Naive thymus-derived CD4-positive, alpha-beta T cell (primary cell): Measurements from ENCODE around the gene SATL1. TPM values are rescaled to one million over a fixed set of nuclear protein-coding genes. Genes with fewer than 3 reads are reported as not detected.
"Not testable (repeated sequence)": the region's sequence is repeated elsewhere in the genome, so short reads cannot be mapped to it uniquely, and the experiment has no call there.

Experiments used
- ATAC-seq: fragments of 150-1000 bp; cut with Tn5 transposase; 2 replicates; pipeline ENCODE4 v1.10.0; 2021; ENCODE audit warnings: mild to moderate bottlenecking, moderate library complexity
- CTCF ChIA-PET: fragments of 350-600 bp; sonication (Branson Sonifier 250); formaldehyde crosslinking; loops from one replicate; lab custom pipeline; 2021; ENCODE audit warnings: antibody characterized with exemption; lab: Charles Lee
- POLR2A ChIA-PET: fragments of 350-600 bp; sonication (Branson Sonifier 250); formaldehyde crosslinking; loops from one replicate; lab custom pipeline; 2021; ENCODE audit warnings: antibody characterized with exemption, inconsistent platforms; lab: Charles Lee
- DNase-seq, 9 donors: peaks; one replicate each; pipeline versions ENCODE4 v3.0.0 to v3.0.0-alpha.2; 2020 to 2022; ENCODE audit warnings: mixed read lengths in 1 of 9
- H3K27ac ChIP-seq: one replicate; pipeline ENCODE4 v1.7.0; 2013; ENCODE audit warnings: mild to moderate bottlenecking, low read depth, low read length, moderate library complexity
- H3K27me3 ChIP-seq, 2 donors: one replicate each; pipeline ENCODE4 v1.7.0; 2013; ENCODE audit warnings: low read length in 2 of 2, mild to moderate bottlenecking in 2 of 2, moderate library complexity in 2 of 2; ENCODE audit not compliant: control insufficient read depth in 2 of 2, insufficient read depth in 2 of 2
- H3K36me3 ChIP-seq, 3 experiments: 1 replicate in 2 of 3; 2 replicates in 1 of 3; pipeline ENCODE4 v1.7.0; 2013; ENCODE audit warnings: low read length in 3 of 3, mild to moderate bottlenecking in 3 of 3, moderate library complexity in 1 of 3; ENCODE audit not compliant: insufficient read depth in 3 of 3, control insufficient read depth in 2 of 3
- H3K4me1 ChIP-seq, 2 donors: one replicate each; pipeline ENCODE4 v1.7.0; 2013; ENCODE audit warnings: low read length in 2 of 2, mild to moderate bottlenecking in 2 of 2, moderate library complexity in 1 of 2; ENCODE audit not compliant: control insufficient read depth in 2 of 2, insufficient read depth in 2 of 2
- H3K4me3 ChIP-seq: 2 replicates; pipeline ENCODE4 v1.7.0; 2013; ENCODE audit warnings: mild to moderate bottlenecking, low read length
- H3K9me3 ChIP-seq, 3 experiments: 1 replicate in 2 of 3; 2 replicates in 1 of 3; pipeline ENCODE4 v1.7.0; 2013; ENCODE audit warnings: low read length in 3 of 3; ENCODE audit not compliant: control insufficient read depth in 2 of 3
- H3K27ac Mint-ChIP-seq, 9 donors: one replicate each; pipeline ENCODE4 v1.8.0; 2020 to 2022; ENCODE audit warnings: mixed read lengths in 9 of 9, mild to moderate bottlenecking in 8 of 9, moderate library complexity in 5 of 9, inconsistent platforms in 2 of 9
- H3K27me3 Mint-ChIP-seq, 5 donors: one replicate each; pipeline ENCODE4 v1.8.0; 2021 to 2022; ENCODE audit warnings: mixed read lengths in 5 of 5, mild to moderate bottlenecking in 1 of 5
- H3K36me3 Mint-ChIP-seq, 5 donors: one replicate each; pipeline ENCODE4 v1.8.0; 2020 to 2022; ENCODE audit warnings: mixed read lengths in 5 of 5, mild to moderate bottlenecking in 3 of 5, inconsistent platforms in 1 of 5
- H3K4me1 Mint-ChIP-seq, 7 donors: one replicate each; pipeline ENCODE4 v1.8.0; 2020 to 2022; ENCODE audit warnings: mixed read lengths in 7 of 7, mild to moderate bottlenecking in 3 of 7, inconsistent platforms in 1 of 7
- H3K4me3 Mint-ChIP-seq, 10 donors: one replicate each; pipeline ENCODE4 v1.8.0; 2020 to 2022; ENCODE audit warnings: mild to moderate bottlenecking in 10 of 10, mixed read lengths in 10 of 10, moderate library complexity in 6 of 10, inconsistent platforms in 2 of 10
- H3K9me3 Mint-ChIP-seq, 11 donors: one replicate each; pipeline ENCODE4 v1.8.0; 2020 to 2022; ENCODE audit warnings: mixed read lengths in 11 of 11, mild to moderate bottlenecking in 4 of 11, inconsistent platforms in 1 of 11, moderate library complexity in 1 of 11
- intact Hi-C, 2 donors: fragments of 100-400 bp; cut with micrococcal nuclease; formaldehyde crosslinking; loops; one replicate each; pipeline ENCODE4 v1.15.1; 2023
- polyA plus RNA-seq, 2 donors: library from polyadenylated mRNA; unstranded; fragments of 300-500 nt; fragmentation: Illumina TruSeq; gene quantifications; one replicate each; pipeline ENCODE4 v1.2.3, GENCODE V29; 2021
- total RNA-seq, 6 experiments: library from RNA in 5 of 6; stranded (reverse) in 5 of 6; gene quantifications; 1 replicate in 5 of 6; 2 replicates in 1 of 6; pipeline ENCODE4 v1.2.3 and lab custom pipeline; 2021 to 2026

The SATL1 gene
- total and polyA plus RNA-seq, 7 experiments from 2014 or later: not detected

DNA sequence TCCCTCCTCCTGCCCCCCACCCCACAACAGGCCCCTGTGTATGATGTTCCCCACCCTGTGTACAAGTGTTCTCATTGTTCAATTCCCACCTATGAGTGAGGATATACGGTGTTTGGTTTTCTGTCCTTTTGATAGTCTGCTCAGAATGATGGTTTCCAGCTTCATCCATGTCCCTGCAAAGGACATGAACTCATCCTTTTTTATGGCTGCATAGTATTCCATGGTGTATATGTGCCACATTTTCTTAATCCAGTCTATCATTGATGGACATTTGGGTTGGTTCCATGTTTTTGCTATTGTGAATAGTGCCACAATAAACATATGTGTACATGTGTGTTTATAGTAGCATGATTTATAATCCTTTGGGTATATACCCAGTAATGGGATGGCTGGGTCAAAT, 166.3 kb downstream of the SATL1 start:
- H3K36me3 Mint-ChIP-seq: peaks cover 0 to 41% (median 19%) of the 10 kb centered on the region in 5 donors
- CTCF ChIA-PET: not testable (repeated sequence)

DNA sequence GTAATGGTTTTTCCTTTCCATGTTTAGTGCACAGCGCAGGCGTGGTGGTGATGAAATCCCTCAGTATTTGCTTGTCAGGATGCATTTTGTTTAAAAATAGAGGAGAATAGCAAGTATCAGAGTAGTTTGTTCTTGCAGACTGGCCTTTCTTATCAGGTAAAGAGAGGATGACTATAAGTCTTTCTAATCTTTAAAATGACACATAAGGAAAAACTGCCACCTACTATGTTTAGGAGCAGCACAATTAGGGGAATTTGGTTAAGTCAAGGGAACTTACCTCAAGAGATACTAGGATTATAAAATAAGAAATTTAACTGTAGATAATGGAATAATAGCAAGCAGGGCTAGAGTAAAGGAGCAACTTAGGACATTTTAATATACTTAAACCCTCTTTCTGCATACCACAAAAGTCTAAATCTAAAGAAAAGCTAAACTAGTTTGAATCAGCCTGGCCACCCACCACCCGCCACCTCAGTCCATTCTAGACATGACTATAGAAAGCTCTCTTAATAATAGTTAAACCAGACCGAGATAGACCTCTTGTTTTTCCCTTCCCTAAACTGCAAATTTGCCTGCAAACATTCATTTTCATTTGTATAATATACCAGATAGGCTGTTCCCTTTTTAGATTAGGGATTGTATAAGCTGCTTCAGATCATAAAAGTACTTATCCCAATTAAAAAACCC, 177.9 kb downstream of the SATL1 start:
- Histone ChIP-seq H3K27ac (no peak overlapping the region), H3K4me1 (no peaks in the 10 kb centered on the region), H3K36me3 (no peaks in the 10 kb centered on the region), H3K27me3 (no peaks in the 10 kb centered on the region), H3K9me3 (no peaks in the 10 kb centered on the region), H3K4me3 (no peak overlapping the region)
- DNase-seq (no peak), ATAC-seq (no peak)
- Mint-ChIP-seq H3K9me3 (peaks cover 0 to 3% (median 0%) of the 10 kb centered on the region in 11 donors), H3K36me3 (peaks cover 0 to 35% (median 8%) of the 10 kb centered on the region in 5 donors), H3K27me3 (no peaks in the 10 kb centered on the region), H3K27ac (no peak overlapping the region), H3K4me1 (peaks cover 0 to 6% (median 0%) of the 10 kb centered on the region in 7 donors), H3K4me3 (no peak overlapping the region)
- intact Hi-C loops: no loop called here
- ChIA-PET POLR2A (no interaction called here), CTCF (no interaction called here)

More for the DNA sequence above, 166.3 kb downstream of the SATL1 start:
- DNase-seq, H3K27ac ChIP-seq, H3K4me3 ChIP-seq, H3K4me1 Mint-ChIP-seq, H3K27me3 ChIP-seq, H3K27ac Mint-ChIP-seq, H3K4me1 ChIP-seq, H3K9me3 ChIP-seq, POLR2A ChIA-PET, H3K36me3 ChIP-seq, H3K27me3 Mint-ChIP-seq, intact Hi-C loops, ATAC-seq, H3K9me3 Mint-ChIP-seq, H3K4me3 Mint-ChIP-seq: not testable (repeated sequence)

DNA sequence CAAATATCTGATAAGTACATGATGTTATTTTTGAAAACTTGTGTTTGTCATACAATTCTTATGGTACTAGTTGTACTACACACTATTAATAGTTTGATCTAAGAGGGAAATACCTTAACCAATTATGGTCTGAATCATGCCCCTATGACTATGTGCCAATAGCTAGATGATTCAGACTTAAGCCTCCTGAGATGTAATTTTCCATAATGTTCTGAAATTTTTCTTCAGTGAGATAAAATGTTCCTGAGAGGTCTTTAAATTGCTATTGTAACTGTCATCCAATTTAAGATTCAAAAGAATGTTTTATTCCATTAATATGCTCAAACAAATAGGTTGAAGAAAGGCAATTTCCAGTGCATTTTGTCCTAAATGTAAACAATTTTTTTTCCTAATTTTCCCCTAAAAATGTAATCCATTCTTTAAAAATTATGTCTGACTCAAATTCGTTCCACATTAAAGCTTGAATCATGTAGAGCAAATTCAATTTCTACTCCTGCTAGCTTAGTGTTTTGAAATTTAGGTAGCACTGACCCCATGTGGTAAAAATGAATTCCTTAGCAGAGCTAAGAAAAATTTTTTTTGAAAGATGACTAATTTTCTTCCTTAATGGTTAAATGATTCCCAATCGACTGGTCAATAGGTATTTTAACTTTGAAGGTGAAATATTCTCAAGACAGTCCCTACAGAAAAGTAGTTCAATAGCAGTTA, 190.8 kb downstream of the SATL1 start:
- Histone ChIP-seq H3K9me3 (no peaks in the 10 kb centered on the region), H3K4me1 (no peaks in the 10 kb centered on the region), H3K27me3 (no peaks in the 10 kb centered on the region), H3K27ac (no peak overlapping the region), H3K4me3 (no peak overlapping the region), H3K36me3 (no peaks in the 10 kb centered on the region)
- Mint-ChIP-seq H3K27me3 (no peaks in the 10 kb centered on the region), H3K27ac (no peak overlapping the region), H3K4me3 (no peak overlapping the region), H3K4me1 (no peaks in the 10 kb centered on the region), H3K9me3 (peaks cover 0 to 1% (median 0%) of the 10 kb centered on the region in 11 donors), H3K36me3 (peaks cover 0 to 5% (median 4%) of the 10 kb centered on the region in 5 donors)
- ChIA-PET POLR2A (no interaction called here), CTCF (no interaction called here)
- ATAC-seq (no peak), DNase-seq (no peak)
- intact Hi-C loops: loop anchor here in 1 of 2 donors (5.0 to 10.0 kb wide), 2 partner anchors 325 to 1008 kb away; no protein-coding TSS in a partner anchor

DNA sequence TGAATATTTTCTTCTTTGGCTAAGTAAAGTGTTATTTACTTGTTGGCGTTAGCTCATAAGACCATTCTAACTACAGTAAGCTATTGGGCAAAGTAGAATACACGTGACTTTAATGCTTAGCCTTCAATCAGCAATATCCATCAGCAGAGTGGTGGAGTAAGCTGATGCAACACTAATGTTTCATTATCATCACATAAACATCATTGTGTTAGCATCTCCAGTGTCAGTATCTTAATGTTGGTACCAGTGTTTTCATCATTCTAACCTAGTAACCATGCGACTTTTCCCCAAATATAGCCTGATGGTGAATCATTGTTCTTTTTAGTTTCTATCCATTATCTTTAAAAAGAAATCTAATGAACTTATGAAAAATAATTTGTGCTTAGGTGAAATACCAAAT, 191.4 kb downstream of the SATL1 start:
- Mint-ChIP-seq H3K36me3 (peaks cover 0 to 5% (median 4%) of the 10 kb centered on the region in 5 donors), H3K9me3 (peaks cover 0 to 1% (median 0%) of the 10 kb centered on the region in 11 donors), H3K27ac (no peak overlapping the region), H3K4me1 (no peaks in the 10 kb centered on the region), H3K4me3 (no peak overlapping the region), H3K27me3 (no peaks in the 10 kb centered on the region)
- intact Hi-C loops: loop anchor here in 1 of 2 donors (5.0 to 10.0 kb wide), 2 partner anchors 325 to 1007 kb away; no protein-coding TSS in a partner anchor
- POLR2A ChIA-PET: no interaction called here
- DNase-seq (no peak), ATAC-seq (no peak)
- H3K4me1 ChIP-seq: no peaks in the 10 kb centered on the region
- CTCF ChIA-PET: no interaction called here
- no peaks in the 10 kb centered on the region for H3K27me3 ChIP-seq
- no peak overlapping the region for H3K27ac ChIP-seq
- no peaks in the 10 kb centered on the region for H3K9me3 ChIP-seq
- H3K36me3 ChIP-seq: no peaks in the 10 kb centered on the region
- H3K4me3 ChIP-seq: no peak overlapping the region

- DNase-seq (no peak), ATAC-seq (no peak)
- Mint-ChIP-seq H3K9me3 (peaks cover 0 to 1% (median 0%) of the 10 kb centered on the region in 11 donors), H3K27ac (no peak overlapping the region), H3K36me3 (peaks cover 0 to 1% (median under 1%) of the 10 kb centered on the region in 5 donors), H3K27me3 (no peaks in the 10 kb centered on the region), H3K4me3 (no peak overlapping the region), H3K4me1 (no peaks in the 10 kb centered on the region)
- no peaks in the 10 kb centered on the region for H3K36me3 ChIP-seq
- no peak overlapping the region for H3K4me3 ChIP-seq
- no peaks in the 10 kb centered on the region for H3K4me1 ChIP-seq
- ChIA-PET POLR2A (no interaction called here), CTCF (no interaction called here)
- H3K9me3 ChIP-seq: no peaks in the 10 kb centered on the region
- H3K27me3 ChIP-seq: no peaks in the 10 kb centered on the region
- intact Hi-C loops: loop anchor here in 1 of 2 donors (5.0 to 10.0 kb wide), 2 partner anchors 324 to 1007 kb away; no protein-coding TSS in a partner anchor
- H3K27ac ChIP-seq: no peak overlapping the region
Observed at GRCh38 chrX:85051627-85052026, 192.0 kb downstream of the SATL1 start.
